ENCODE data around the gene SGF29. TPM values are rescaled to one million over a fixed set of nuclear protein-coding genes. Genes with fewer than 3 reads are reported as not detected.
A peak's percentile ranks its signal among the peaks of the same experiment; 100 is the strongest.
"Not testable (repeated sequence)": the region's sequence is repeated elsewhere in the genome, so short reads cannot be mapped to it uniquely, and the experiment has no call there.

The SGF29 gene
- total RNA-seq, 1 experiment from 2014 or later, result 23.5 TPM

- H3K4me1 Mint-ChIP-seq (ENCODE audit: insufficient read depth, unreplicated experiment); H3K36me3 Mint-ChIP-seq (ENCODE audit: insufficient read depth, unreplicated experiment); H3K4me3 Mint-ChIP-seq (ENCODE audit: unreplicated experiment); BruUV-seq (replicated peaks); POLR2A ChIA-PET; H3K27me3 Mint-ChIP-seq (ENCODE audit: insufficient read depth, unreplicated experiment); H3K9me3 Mint-ChIP-seq (ENCODE audit: unreplicated experiment); H3K27ac Mint-ChIP-seq (ENCODE audit: low read depth, unreplicated experiment): not testable (repeated sequence)
- CTCF ChIA-PET, result interaction anchor here (0.6 to 2.0 kb wide), 7 partner anchors 9 to 1131 kb away, joined by 3 to 9 read pairs (median 4); no protein-coding TSS in a partner anchor
- TF ChIP-seq CTCF (IDR thresholded peaks at IDR 0.05; ENCODE audit: unreplicated experiment), result peak; percentile 65
- intact Hi-C loops (cut with micrococcal nuclease), result loop anchor here (5.0 kb wide), 1 partner anchor 68 kb away; no protein-coding TSS in a partner anchor
- peak; percentile 47 for DNase-seq (ENCODE audit: unreplicated experiment)
These were observed 61.9 kb downstream of the SGF29 start for GRCh38 chr16:28615486-28616223.

- CTCF ChIA-PET, result interaction anchor here (0.6 to 2.0 kb wide), 9 partner anchors 9 to 1131 kb away, joined by 3 to 9 read pairs (median 4); no protein-coding TSS in a partner anchor
- DNase-seq (ENCODE audit: unreplicated experiment); POLR2A ChIA-PET; H3K27me3 Mint-ChIP-seq (ENCODE audit: insufficient read depth, unreplicated experiment); H3K9me3 Mint-ChIP-seq (ENCODE audit: unreplicated experiment); H3K4me1 Mint-ChIP-seq (ENCODE audit: insufficient read depth, unreplicated experiment); H3K4me3 Mint-ChIP-seq (ENCODE audit: unreplicated experiment); H3K27ac Mint-ChIP-seq (ENCODE audit: low read depth, unreplicated experiment); BruUV-seq (replicated peaks): not testable (repeated sequence)
- intact Hi-C loops (cut with micrococcal nuclease), result loop anchor here (5.0 kb wide), 1 partner anchor 69 kb away; no protein-coding TSS in a partner anchor
- peaks cover 11% of the 10 kb centered on the region for H3K36me3 Mint-ChIP-seq (ENCODE audit: insufficient read depth, unreplicated experiment)
These were observed 62.5 kb downstream of the SGF29 start for GRCh38 chr16:28616224-28616577.

GRCh38 chr16:28616636-28617035 lies 62.9 kb downstream of the SGF29 start:
- no peaks in the 10 kb centered on the region for H3K4me1 Mint-ChIP-seq (ENCODE audit: insufficient read depth, unreplicated experiment)
- no peak for TF ChIP-seq CTCF (IDR thresholded peaks at IDR 0.05; ENCODE audit: unreplicated experiment)
- ChIA-PET POLR2A (no interaction called here), CTCF (interaction anchor here (0.6 to 2.0 kb wide), 9 partner anchors 8 to 1130 kb away, joined by 3 to 9 read pairs (median 4); no protein-coding TSS in a partner anchor)
- intact Hi-C loops (cut with micrococcal nuclease), result loop anchor here (5.0 kb wide), 1 partner anchor 69 kb away; no protein-coding TSS in a partner anchor
- no peaks in the 10 kb centered on the region for H3K27me3 Mint-ChIP-seq (ENCODE audit: insufficient read depth, unreplicated experiment)
- H3K4me3 Mint-ChIP-seq (ENCODE audit: unreplicated experiment), result no peak overlapping the region
- H3K9me3 Mint-ChIP-seq (ENCODE audit: unreplicated experiment), result no peaks in the 10 kb centered on the region
- H3K36me3 Mint-ChIP-seq (ENCODE audit: insufficient read depth, unreplicated experiment), result peaks cover 15% of the 10 kb centered on the region
- H3K27ac Mint-ChIP-seq (ENCODE audit: low read depth, unreplicated experiment), result no peak overlapping the region
- no TSS peak for BruUV-seq (replicated peaks)
- DNase-seq (ENCODE audit: unreplicated experiment), result no peak

GRCh38 chr16:28617874-28618273 lies 64.2 kb downstream of the SGF29 start:
- ChIA-PET POLR2A (no interaction called here), CTCF (interaction anchor here (0.6 to 2.0 kb wide), 3 partner anchors 11 to 87 kb away, joined by 3 to 6 read pairs (median 3); no protein-coding TSS in a partner anchor)
- BruUV-seq (replicated peaks), result no TSS peak
- peak; percentile 44 for DNase-seq (ENCODE audit: unreplicated experiment)
- Mint-ChIP-seq H3K4me3 (ENCODE audit: unreplicated experiment) (no peak overlapping the region), H3K9me3 (ENCODE audit: unreplicated experiment) (no peaks in the 10 kb centered on the region), H3K27ac (ENCODE audit: low read depth, unreplicated experiment) (no peak overlapping the region), H3K4me1 (ENCODE audit: insufficient read depth, unreplicated experiment) (peaks cover 6% of the 10 kb centered on the region), H3K36me3 (ENCODE audit: insufficient read depth, unreplicated experiment) (peaks cover 17% of the 10 kb centered on the region), H3K27me3 (ENCODE audit: insufficient read depth, unreplicated experiment) (no peaks in the 10 kb centered on the region)
- intact Hi-C loops (cut with micrococcal nuclease), result loop anchor here (5.0 kb wide), 1 partner anchor 71 kb away; no protein-coding TSS in a partner anchor
- TF ChIP-seq CTCF (IDR thresholded peaks at IDR 0.05; ENCODE audit: unreplicated experiment), result no peak

GRCh38 chr16:28620316-28620715 lies 66.6 kb downstream of the SGF29 start:
- H3K27me3 Mint-ChIP-seq (ENCODE audit: insufficient read depth, unreplicated experiment); BruUV-seq (replicated peaks); H3K4me1 Mint-ChIP-seq (ENCODE audit: insufficient read depth, unreplicated experiment); H3K9me3 Mint-ChIP-seq (ENCODE audit: unreplicated experiment); DNase-seq (ENCODE audit: unreplicated experiment); intact Hi-C loops (cut with micrococcal nuclease); H3K4me3 Mint-ChIP-seq (ENCODE audit: unreplicated experiment); H3K27ac Mint-ChIP-seq (ENCODE audit: low read depth, unreplicated experiment): not testable (repeated sequence)
- POLR2A ChIA-PET, result interaction anchor here (0.7 to 1.7 kb wide), 2 partner anchors 15 to 129 kb away, joined by 3 read pairs; no protein-coding TSS in a partner anchor
- CTCF ChIA-PET, result interaction anchor here (0.6 kb wide), 1 partner anchor 1174 kb away, joined by 4 read pairs; no protein-coding TSS in a partner anchor
- H3K36me3 Mint-ChIP-seq (ENCODE audit: insufficient read depth, unreplicated experiment), result peaks cover 17% of the 10 kb centered on the region

All from MCF 10A (cell line).